Effector memory CD4-positive, alpha-beta T cell (primary cell): Measurements from ENCODE around the gene DIP2C.

Source experiments
- DNase-seq, 3 donors: peaks; one replicate each; pipeline ENCODE4 v3.0.0-alpha.2; 2020
- H3K27ac ChIP-seq: 2 replicates; pipeline ENCODE4 v1.7.0; 2013; ENCODE audit warnings: mild to moderate bottlenecking, low read length, moderate library complexity; ENCODE audit not compliant: insufficient read depth, poor library complexity, severe bottlenecking
- H3K27me3 ChIP-seq: replicated peaks from 2 replicates; pipeline ENCODE4 v1.7.0; 2013; ENCODE audit warnings: mild to moderate bottlenecking, low read length; ENCODE audit not compliant: insufficient read depth, control insufficient read depth, poor library complexity, severe bottlenecking
- H3K36me3 ChIP-seq: 2 replicates; pipeline ENCODE4 v1.7.0; 2013; ENCODE audit warnings: mild to moderate bottlenecking, low read length, moderate library complexity; ENCODE audit not compliant: control insufficient read depth, insufficient read depth
- H3K4me1 ChIP-seq: 2 replicates; pipeline ENCODE4 v1.7.0; 2013; ENCODE audit warnings: low read length, mild to moderate bottlenecking; ENCODE audit not compliant: control insufficient read depth, insufficient read depth, poor library complexity, severe bottlenecking
- H3K4me3 ChIP-seq: 2 replicates; pipeline ENCODE4 v1.7.0; 2013; ENCODE audit warnings: low read length, low read depth, mild to moderate bottlenecking; ENCODE audit not compliant: insufficient read depth, poor library complexity, severe bottlenecking
- H3K9me3 ChIP-seq: 2 replicates; pipeline ENCODE4 v1.7.0; 2013; ENCODE audit warnings: mild to moderate bottlenecking, low read length, moderate library complexity; ENCODE audit not compliant: control insufficient read depth

DIP2C gene

GRCh38 chr10:299969-300368 lies 389.5 kb downstream of the DIP2C start:
- H3K27ac ChIP-seq: no peak overlapping the region

GRCh38 chr10:299512-299911 lies 390.0 kb downstream of the DIP2C start:
- H3K9me3 ChIP-seq: no peaks in the 10 kb centered on the region
- no peak for DNase-seq
- no peaks in the 10 kb centered on the region for H3K36me3 ChIP-seq
- no peak overlapping the region for H3K27ac ChIP-seq
- no peaks in the 10 kb centered on the region for H3K4me1 ChIP-seq
- no peak overlapping the region for H3K4me3 ChIP-seq
- H3K27me3 ChIP-seq: no peaks in the 10 kb centered on the region

More at GRCh38 chr10:299969-300368, 389.5 kb downstream of the DIP2C start:
- DNase-seq: no peak
- Histone ChIP-seq H3K4me3 (no peak overlapping the region), H3K27me3 (no peaks in the 10 kb centered on the region), H3K9me3 (no peaks in the 10 kb centered on the region), H3K4me1 (no peaks in the 10 kb centered on the region), H3K36me3 (no peaks in the 10 kb centered on the region)

GRCh38 chr10:298033-298432 lies 391.4 kb downstream of the DIP2C start:
- no peak overlapping the region for H3K4me3 ChIP-seq
- H3K36me3 ChIP-seq: no peaks in the 10 kb centered on the region
- no peaks in the 10 kb centered on the region for H3K9me3 ChIP-seq
- no peaks in the 10 kb centered on the region for H3K4me1 ChIP-seq
- DNase-seq: no peak
- no peak overlapping the region for H3K27ac ChIP-seq
- H3K27me3 ChIP-seq: no peaks in the 10 kb centered on the region

- H3K27ac ChIP-seq: no peak overlapping the region
- no peaks in the 10 kb centered on the region for H3K4me1 ChIP-seq
- no peak overlapping the region for H3K4me3 ChIP-seq
- no peaks in the 10 kb centered on the region for H3K36me3 ChIP-seq
- H3K27me3 ChIP-seq: no peaks in the 10 kb centered on the region
- no peak for DNase-seq
- H3K9me3 ChIP-seq: no peaks in the 10 kb centered on the region
Measured at GRCh38 chr10:297567-297966, 391.9 kb downstream of the DIP2C start.

- H3K27ac ChIP-seq: no peak overlapping the region
- no peaks in the 10 kb centered on the region for H3K36me3 ChIP-seq
- no peak for DNase-seq
- H3K27me3 ChIP-seq: no peaks in the 10 kb centered on the region
- H3K9me3 ChIP-seq: no peaks in the 10 kb centered on the region
- no peaks in the 10 kb centered on the region for H3K4me1 ChIP-seq
- H3K4me3 ChIP-seq: no peak overlapping the region
Measured at GRCh38 chr10:293636-294035, 395.8 kb downstream of the DIP2C start.

GRCh38 chr10:290026-290725 lies 399.3 kb downstream of the DIP2C start:
- Histone ChIP-seq H3K4me1 (no peaks in the 10 kb centered on the region), H3K9me3 (no peaks in the 10 kb centered on the region), H3K4me3 (no peak overlapping the region), H3K36me3 (no peaks in the 10 kb centered on the region), H3K27me3 (no peaks in the 10 kb centered on the region), H3K27ac (no peak overlapping the region)
- DNase-seq: no peak

GRCh38 chr10:289581-289980 lies 399.9 kb downstream of the DIP2C start:
- Histone ChIP-seq H3K36me3 (no peaks in the 10 kb centered on the region), H3K27me3 (no peaks in the 10 kb centered on the region), H3K27ac (no peak overlapping the region), H3K4me3 (no peak overlapping the region), H3K4me1 (no peaks in the 10 kb centered on the region), H3K9me3 (no peaks in the 10 kb centered on the region)
- DNase-seq: no peak

GRCh38 chr10:288316-289200 lies 400.9 kb downstream of the DIP2C start:
- H3K36me3 ChIP-seq: no peaks in the 10 kb centered on the region

GRCh38 chr10:287814-288213 lies 401.7 kb downstream of the DIP2C start:
- Histone ChIP-seq H3K27ac (no peak overlapping the region), H3K9me3 (no peaks in the 10 kb centered on the region), H3K4me3 (no peak overlapping the region), H3K27me3 (no peaks in the 10 kb centered on the region), H3K36me3 (no peaks in the 10 kb centered on the region), H3K4me1 (no peaks in the 10 kb centered on the region)
- DNase-seq: no peak

More at GRCh38 chr10:288316-289200, 400.9 kb downstream of the DIP2C start:
- no peak overlapping the region for H3K27ac ChIP-seq
- H3K4me1 ChIP-seq: no peaks in the 10 kb centered on the region
- DNase-seq: no peak
- no peak overlapping the region for H3K4me3 ChIP-seq
- no peaks in the 10 kb centered on the region for H3K9me3 ChIP-seq
- no peaks in the 10 kb centered on the region for H3K27me3 ChIP-seq

GRCh38 chr10:287026-287709 lies 402.3 kb downstream of the DIP2C start:
- H3K4me1 ChIP-seq: no peaks in the 10 kb centered on the region
- H3K36me3 ChIP-seq: no peaks in the 10 kb centered on the region
- H3K27ac ChIP-seq: no peak overlapping the region
- H3K9me3 ChIP-seq: no peaks in the 10 kb centered on the region
- H3K4me3 ChIP-seq: no peak overlapping the region
- DNase-seq: no peak
- H3K27me3 ChIP-seq: no peaks in the 10 kb centered on the region
